AG09309 (cell line): ENCODE data around the gene ARVCF.

Source experiments
- DNase-seq: peaks from one replicate; pipeline ENCODE4 v3.0.0-alpha.2; 2010; ENCODE audit warnings: low read depth
- H3K4me3 ChIP-seq: 2 replicates; pipeline ENCODE4 v1.5.1; 2011; ENCODE audit warnings: mild to moderate bottlenecking, low read depth, low read length, moderate library complexity; ENCODE audit not compliant: control insufficient read depth
- TF ChIP-seq, protein P1 (sequence below): IDR thresholded peaks from 2 replicates; pipeline ENCODE4 v1.5.1; 2011; ENCODE audit warnings: mild to moderate bottlenecking, low read depth, low read length, inconsistent platforms; ENCODE audit not compliant: insufficient read depth, control insufficient read depth; ENCODE audit errors: missing control alignments

The ARVCF gene

DNA sequence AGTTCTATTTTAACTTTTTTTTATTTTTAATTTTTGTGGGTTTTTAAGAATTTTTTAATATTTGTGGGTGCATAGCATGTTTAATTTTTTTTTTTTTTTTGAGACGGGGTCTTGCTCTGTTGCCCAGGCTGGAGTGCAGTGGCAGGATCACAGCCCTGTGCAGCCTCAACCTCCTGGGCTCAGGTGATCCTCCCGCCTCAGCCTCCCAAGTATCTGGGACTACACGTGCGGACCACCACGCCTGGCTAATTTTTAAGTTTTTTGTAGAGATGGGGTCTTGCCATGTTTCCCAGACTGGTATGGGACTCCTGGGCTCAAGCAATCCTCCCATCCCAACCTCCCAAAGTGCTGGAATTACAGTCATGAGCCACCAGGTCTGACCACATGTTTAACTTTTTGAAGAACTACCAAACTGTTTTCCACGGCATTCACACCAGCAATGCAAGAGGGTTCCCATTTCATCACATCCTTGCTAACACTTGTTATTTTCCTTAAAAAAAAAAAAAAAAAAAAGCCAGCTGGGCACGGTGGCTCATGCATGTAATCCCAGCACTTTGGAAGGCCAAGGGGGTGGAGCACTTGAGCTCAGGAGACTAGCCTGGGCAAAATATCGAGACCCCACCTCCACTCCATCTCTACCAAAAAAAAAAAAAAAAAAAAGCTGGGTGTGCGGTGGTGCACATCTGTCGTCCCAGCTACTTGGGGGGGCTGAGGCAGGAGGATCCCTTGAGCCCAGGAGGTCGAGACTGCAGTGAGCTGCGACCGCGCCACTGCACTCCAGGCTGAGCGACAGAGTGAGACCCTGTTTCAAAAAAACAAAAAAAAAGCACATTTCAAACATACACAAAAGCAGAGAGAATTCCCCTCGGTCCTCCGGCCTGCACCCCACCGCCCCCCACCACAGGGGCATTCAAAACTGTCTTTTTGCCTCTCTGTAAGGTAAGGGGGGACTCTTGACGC lies 58.3 kb downstream of the ARVCF start:
- TF ChIP-seq, protein P1, sequence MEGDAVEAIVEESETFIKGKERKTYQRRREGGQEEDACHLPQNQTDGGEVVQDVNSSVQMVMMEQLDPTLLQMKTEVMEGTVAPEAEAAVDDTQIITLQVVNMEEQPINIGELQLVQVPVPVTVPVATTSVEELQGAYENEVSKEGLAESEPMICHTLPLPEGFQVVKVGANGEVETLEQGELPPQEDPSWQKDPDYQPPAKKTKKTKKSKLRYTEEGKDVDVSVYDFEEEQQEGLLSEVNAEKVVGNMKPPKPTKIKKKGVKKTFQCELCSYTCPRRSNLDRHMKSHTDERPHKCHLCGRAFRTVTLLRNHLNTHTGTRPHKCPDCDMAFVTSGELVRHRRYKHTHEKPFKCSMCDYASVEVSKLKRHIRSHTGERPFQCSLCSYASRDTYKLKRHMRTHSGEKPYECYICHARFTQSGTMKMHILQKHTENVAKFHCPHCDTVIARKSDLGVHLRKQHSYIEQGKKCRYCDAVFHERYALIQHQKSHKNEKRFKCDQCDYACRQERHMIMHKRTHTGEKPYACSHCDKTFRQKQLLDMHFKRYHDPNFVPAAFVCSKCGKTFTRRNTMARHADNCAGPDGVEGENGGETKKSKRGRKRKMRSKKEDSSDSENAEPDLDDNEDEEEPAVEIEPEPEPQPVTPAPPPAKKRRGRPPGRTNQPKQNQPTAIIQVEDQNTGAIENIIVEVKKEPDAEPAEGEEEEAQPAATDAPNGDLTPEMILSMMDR = no peak
- DNase-seq = peak; percentile 44
- no peak overlapping the region for H3K4me3 ChIP-seq

DNA sequence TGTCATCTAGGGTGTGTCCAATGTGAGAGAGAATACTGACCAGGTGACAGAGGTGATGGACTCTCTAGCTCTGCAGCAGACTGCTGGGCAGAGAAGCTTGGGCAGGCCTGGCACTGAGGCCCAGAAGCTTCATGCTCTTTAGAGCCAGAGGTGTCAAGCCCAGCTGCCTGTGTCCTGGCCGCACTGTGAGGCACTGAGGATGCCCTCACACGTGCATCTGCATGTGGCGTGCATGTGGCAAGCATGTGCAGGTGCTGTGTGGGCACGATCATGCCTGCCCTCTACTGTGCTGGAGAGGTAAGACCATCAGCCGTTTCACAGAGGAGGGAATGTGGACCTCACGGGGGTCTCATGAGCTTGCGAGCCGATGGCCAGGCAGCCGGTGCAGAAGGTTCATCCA lies 59.2 kb downstream of the ARVCF start:
- no peak for DNase-seq
- TF ChIP-seq, protein P1 = no peak
- H3K4me3 ChIP-seq = no peak overlapping the region

DNA sequence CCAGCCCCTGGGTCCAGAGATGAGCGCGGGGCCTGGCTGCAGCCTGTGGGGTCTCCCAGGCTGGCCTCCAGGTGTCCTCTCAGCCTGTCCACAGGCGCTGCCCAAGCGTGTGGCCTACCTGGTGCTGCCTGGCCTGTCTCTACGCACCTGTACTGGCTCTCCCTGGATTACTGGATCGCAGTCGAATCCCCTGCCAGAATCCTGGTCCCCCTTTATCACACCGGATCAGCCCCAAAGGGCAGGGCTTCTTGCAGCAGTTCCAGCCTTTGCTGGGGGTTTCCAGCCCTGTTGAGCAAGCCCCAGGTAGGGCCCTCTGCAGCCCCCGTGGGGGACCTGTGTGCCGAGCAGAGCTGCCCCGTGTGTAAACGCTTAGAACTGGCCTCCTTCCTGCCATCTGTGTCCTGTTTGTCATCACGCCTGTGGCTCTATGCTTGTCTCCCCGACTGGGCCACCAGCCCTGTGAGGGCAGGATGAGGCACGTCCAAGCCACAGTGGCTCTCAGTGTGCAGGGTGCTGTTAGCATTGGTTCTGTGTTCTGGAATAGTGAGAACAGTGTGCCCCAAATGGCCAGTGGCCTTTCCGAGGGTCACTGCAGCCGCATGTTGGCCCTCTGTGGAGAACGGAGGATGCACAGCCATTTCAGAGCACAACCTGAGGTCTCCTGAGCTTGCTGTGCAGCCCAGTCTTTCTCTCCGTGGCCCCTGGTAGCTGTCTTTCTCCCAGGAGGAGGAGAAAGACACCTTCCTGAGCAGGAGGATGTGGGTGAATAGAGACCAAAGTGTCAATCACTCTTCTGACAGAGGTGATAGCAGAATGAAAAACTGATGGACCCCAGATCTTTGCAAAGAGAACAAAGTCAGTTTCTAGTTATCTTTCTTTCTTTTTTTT lies 61.1 kb downstream of the ARVCF start:
- TF ChIP-seq, protein P1 = no peak
- H3K4me3 ChIP-seq = no peak overlapping the region
- no peak for DNase-seq

DNA sequence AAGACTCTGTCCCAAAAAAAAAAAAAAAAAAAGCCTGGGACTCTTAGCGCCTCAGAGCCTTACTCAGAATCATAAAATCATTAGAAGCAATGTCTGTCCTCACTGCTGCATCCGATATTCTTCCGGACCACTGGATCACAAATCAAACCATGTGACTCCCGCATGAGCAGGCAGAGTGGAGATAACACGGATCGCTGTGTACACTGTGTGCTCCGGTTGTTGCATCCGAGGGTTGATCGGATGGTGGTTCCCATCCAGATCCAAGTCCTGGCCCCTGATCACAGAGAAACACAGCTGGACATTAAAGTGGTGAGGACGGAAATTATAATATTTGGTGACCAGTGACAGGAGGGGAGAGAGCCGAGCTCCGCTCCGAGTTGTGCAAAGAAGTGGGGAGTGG lies 65.3 kb downstream of the ARVCF start:
- no peak overlapping the region for H3K4me3 ChIP-seq
- TF ChIP-seq, protein P1 = no peak
- DNase-seq = no peak

DNA sequence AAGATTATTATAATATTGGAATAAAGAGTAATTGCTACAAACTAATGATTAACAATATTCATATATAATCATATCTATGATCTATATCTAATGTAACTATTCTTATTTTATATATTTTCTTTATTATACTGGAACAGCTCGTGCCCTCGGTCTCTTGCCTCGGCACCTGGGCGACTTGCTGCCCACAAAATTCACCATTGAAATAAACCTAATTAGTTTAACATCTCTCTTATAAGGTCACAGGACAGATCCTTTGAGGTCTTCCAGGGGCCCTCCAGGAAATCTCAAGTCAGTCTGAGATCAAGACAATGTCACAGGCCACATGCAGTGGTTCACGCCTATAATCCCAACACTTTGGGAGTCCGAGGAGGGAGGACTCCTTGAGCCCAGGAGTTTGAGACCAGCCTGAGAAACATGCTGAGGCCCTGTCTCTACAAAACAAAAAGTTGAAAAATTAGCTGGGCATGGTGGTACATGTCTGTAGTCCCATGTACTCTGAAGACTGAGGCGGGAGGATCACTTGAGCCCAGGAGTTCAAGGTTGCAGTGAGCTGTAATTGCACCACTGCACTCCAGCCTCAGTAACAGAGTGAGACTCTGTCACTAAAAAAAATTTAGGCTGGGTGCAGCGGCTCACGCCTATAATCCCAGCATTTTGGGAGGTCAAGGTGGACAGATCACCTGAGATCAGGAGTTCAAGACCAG lies 68.4 kb downstream of the ARVCF start:
- TF ChIP-seq, protein P1 = no peak

More for the DNA sequence above, 68.4 kb downstream of the ARVCF start:
- no peak overlapping the region for H3K4me3 ChIP-seq
- DNase-seq = no peak
